Esophagus muscularis mucosa (tissue), 3 donors: ENCODE results near the gene SIVA1.

Source experiments
- CTCF ChIP-seq, 3 experiments: fragments of 200-600 bp in 2 of 3; fragments of 450-650 bp in 1 of 3; sonication (generic) in 2 of 3; IDR thresholded peaks; one replicate each; pipeline ENCODE4 v1.5.1; 2017 to 2019; ENCODE audit warnings: antibody characterized with exemption in 3 of 3, mild to moderate bottlenecking in 2 of 3, moderate library complexity in 1 of 3
- POLR2A ChIP-seq: fragments of 450-650 bp; IDR thresholded peaks from one replicate; pipeline ENCODE4 v1.6.1; 2017; ENCODE audit warnings: antibody characterized with exemption, moderate library complexity, mild to moderate bottlenecking, low read depth

DNA sequence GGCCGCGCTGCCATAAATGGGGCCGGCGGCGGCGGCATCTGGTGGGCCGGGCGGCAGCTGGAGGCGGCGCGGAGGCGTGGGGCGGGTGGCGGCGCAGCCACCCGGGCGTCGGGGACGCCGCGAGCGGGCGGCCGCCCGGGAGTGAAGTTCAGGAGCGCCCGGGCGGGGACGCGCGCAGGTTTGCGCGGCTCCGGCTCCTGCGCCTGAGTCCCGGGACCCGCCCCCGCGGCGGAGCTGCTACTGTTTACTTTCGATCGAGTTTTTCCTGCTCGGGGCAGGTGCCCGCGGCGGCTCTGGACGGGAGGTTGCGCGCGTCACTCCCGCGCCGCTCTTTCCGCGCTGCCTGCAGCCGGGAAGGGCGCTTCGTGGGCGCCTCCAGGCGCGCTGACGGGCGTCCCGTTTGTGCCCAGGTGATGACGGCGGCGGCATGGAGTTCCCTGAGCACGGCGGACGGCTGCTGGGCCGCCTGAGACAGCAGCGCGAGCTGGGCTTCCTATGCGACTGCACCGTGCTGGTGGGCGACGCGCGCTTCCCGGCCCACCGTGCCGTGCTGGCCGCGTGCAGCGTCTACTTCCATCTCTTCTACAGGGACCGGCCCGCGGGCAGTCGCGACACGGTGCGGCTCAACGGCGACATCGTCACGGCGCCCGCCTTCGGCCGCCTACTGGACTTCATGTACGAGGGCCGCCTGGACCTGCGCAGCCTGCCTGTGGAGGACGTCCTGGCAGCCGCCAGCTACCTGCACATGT, 48.0 kb downstream of the SIVA1 start, which contains the start of gene ZBTB42:
- no peak for TF ChIP-seq CTCF (IDR thresholded peaks at IDR 0.05)
- no peak for TF ChIP-seq POLR2A
